H1 (cell line): ENCODE results near the gene HDAC8. TPM values are rescaled to one million over a fixed set of nuclear protein-coding genes. Genes with fewer than 3 reads are reported as not detected.

Experiments
- CTCF ChIA-PET: fragments of 300-600 bp; sonication (Branson Sonifier 250); formaldehyde crosslinking; loops from one replicate; lab custom pipeline; 2021; ENCODE audit not compliant: partially characterized antibody; lab: Charles Lee
- POLR2A ChIA-PET: fragments of 300-600 bp; sonication (Branson Sonifier 250); formaldehyde crosslinking; loops from one replicate; lab custom pipeline; 2021; ENCODE audit warnings: inconsistent platforms; ENCODE audit not compliant: partially characterized antibody; lab: Charles Lee
- DNase-seq, 2 experiments: peaks; one replicate each; pipeline versions ENCODE4 v3.0.0 to v3.0.0-alpha.2; 2010 to 2022; ENCODE audit warnings: low spot score in 2 of 2, low read depth in 1 of 2, mixed read lengths in 1 of 2
- FAIRE-seq: peaks from 2 replicates; lab custom pipeline; 2011; peaks lifted over from hg19 to GRCh38; lab: Jason Lieb, UNC
- H2AFZ ChIP-seq: 2 replicates; pipeline ENCODE4 v1.8.1; 2012; ENCODE audit warnings: low read length, inconsistent platforms
- H2AK5ac ChIP-seq: 2 replicates; pipeline ENCODE4 v1.6.1; 2013; ENCODE audit warnings: low read depth, low read length
- H2BK120ac ChIP-seq: replicated peaks from 2 replicates; pipeline ENCODE3; 2013; ENCODE audit warnings: low read depth, low read length, inconsistent platforms
- H2BK12ac ChIP-seq: 2 replicates; pipeline ENCODE4 v1.6.1; 2013; ENCODE audit warnings: low read depth, low read length
- H2BK15ac ChIP-seq: 2 replicates; pipeline ENCODE4 v1.6.1; 2013; ENCODE audit warnings: low read length
- H2BK20ac ChIP-seq: 2 replicates; pipeline ENCODE4 v1.6.1; 2013; ENCODE audit warnings: low read length
- H2BK5ac ChIP-seq: 2 replicates; pipeline ENCODE4 v1.6.1; 2013; ENCODE audit warnings: low read depth, low read length
- H3K14ac ChIP-seq: 2 replicates; pipeline ENCODE4 v1.6.1; 2013; ENCODE audit warnings: inconsistent platforms; ENCODE audit not compliant: insufficient read length
- H3K18ac ChIP-seq: 2 replicates; pipeline ENCODE4 v1.6.1; 2013; ENCODE audit warnings: low read length; ENCODE audit errors: extremely low read depth
- H3K23ac ChIP-seq: 2 replicates; pipeline ENCODE4 v1.6.1; 2013; ENCODE audit warnings: inconsistent platforms; ENCODE audit not compliant: insufficient read length
- H3K23me2 ChIP-seq: 2 replicates; pipeline ENCODE4 v1.6.1; 2013; ENCODE audit warnings: low read depth, low read length
- H3K27ac ChIP-seq: 2 replicates; pipeline ENCODE4 v1.6.1; 2011; ENCODE audit warnings: low read depth, low read length, inconsistent platforms
- H3K27me3 ChIP-seq, 4 experiments: replicated peaks in 1 of 4; 1 replicate in 1 of 4; 2 replicates in 3 of 4; pipeline versions ENCODE4 v1.6.1 to v1.8.1; 2011 to 2013; ENCODE audit warnings: low read length in 3 of 4, mild to moderate bottlenecking in 3 of 4, inconsistent platforms in 2 of 4, mixed read lengths in 2 of 4, moderate library complexity in 1 of 4; ENCODE audit not compliant: control insufficient read depth in 3 of 4, insufficient read depth in 3 of 4; ENCODE audit errors: extremely low read depth in 1 of 4
- H3K36me3 ChIP-seq, 4 experiments: 2 replicates each; pipeline versions ENCODE4 v1.6.1 to v1.8.1; 2011 to 2013; ENCODE audit warnings: mild to moderate bottlenecking in 4 of 4, low read length in 3 of 4, moderate library complexity in 2 of 4, control low read depth in 1 of 4, inconsistent platforms in 1 of 4; ENCODE audit not compliant: insufficient read depth in 4 of 4, control insufficient read depth in 2 of 4
- H3K4ac ChIP-seq: replicated peaks from 2 replicates; pipeline ENCODE3; 2013; ENCODE audit warnings: low read length, low read depth, mixed read lengths, inconsistent platforms; ENCODE audit not compliant: insufficient read length
- H3K4me1 ChIP-seq, 4 experiments: replicated peaks in 1 of 4; 1 replicate in 1 of 4; 2 replicates in 3 of 4; pipeline versions ENCODE4 v1.6.1 to v1.8.1; 2011 to 2013; ENCODE audit warnings: low read length in 3 of 4, inconsistent platforms in 2 of 4, mixed read lengths in 1 of 4; ENCODE audit not compliant: insufficient read depth in 4 of 4, control insufficient read depth in 3 of 4
- H3K4me2 ChIP-seq, 2 experiments: 2 replicates each; pipeline versions ENCODE4 v1.6.1 to v1.8.1; 2011 to 2013; ENCODE audit warnings: low read depth in 2 of 2, low read length in 2 of 2, control low read depth in 1 of 2, inconsistent platforms in 1 of 2, mild to moderate bottlenecking in 1 of 2; ENCODE audit not compliant: insufficient read depth in 1 of 2
- H3K4me3 ChIP-seq, 4 experiments: fragments of 200-600, 300-600 bp in 1 of 4; sonication (generic), shearing (Covaris generic), sonication (Bioruptor Twin) in 1 of 4; 2 replicates each; pipeline versions ENCODE4 v1.5.1 to v1.8.1; 2011 to 2016; ENCODE audit warnings: low read length in 4 of 4, low read depth in 3 of 4, control low read depth in 2 of 4, inconsistent platforms in 2 of 4, mild to moderate bottlenecking in 2 of 4, mixed read lengths in 1 of 4, moderate library complexity in 1 of 4; ENCODE audit not compliant: insufficient read depth in 2 of 4; ENCODE audit errors: extremely low read depth in 1 of 4
- H3K56ac ChIP-seq: replicated peaks from 2 replicates; pipeline ENCODE3; 2013; ENCODE audit warnings: low read depth, mild to moderate bottlenecking, mixed read lengths, low read length, inconsistent platforms; ENCODE audit not compliant: insufficient read length
- H3K79me1 ChIP-seq: 2 replicates; pipeline ENCODE4 v1.6.1; 2013; ENCODE audit warnings: low read depth, low read length, control low read depth
- H3K79me2 ChIP-seq, 2 experiments: 2 replicates each; pipeline versions ENCODE4 v1.6.1 to v1.8.1; 2012 to 2013; ENCODE audit warnings: low read length in 2 of 2, mild to moderate bottlenecking in 2 of 2, inconsistent platforms in 1 of 2; ENCODE audit not compliant: insufficient read depth in 2 of 2, control insufficient read depth in 1 of 2
- H3K9ac ChIP-seq, 4 experiments: replicated peaks in 1 of 4; 1 replicate in 1 of 4; 2 replicates in 3 of 4; pipeline versions ENCODE4 v1.6.1 to v1.8.1; 2011 to 2013; ENCODE audit warnings: low read depth in 3 of 4, low read length in 3 of 4, control low read depth in 2 of 4, mild to moderate bottlenecking in 2 of 4, moderate library complexity in 2 of 4, inconsistent platforms in 1 of 4; ENCODE audit errors: extremely low read depth in 1 of 4
- H3K9me3 ChIP-seq, 2 experiments: 2 replicates each; pipeline versions ENCODE4 v1.6.1 to v1.8.1; 2012 to 2013; ENCODE audit warnings: mild to moderate bottlenecking in 2 of 2, moderate library complexity in 2 of 2, control low read depth in 1 of 2, inconsistent platforms in 1 of 2, low read depth in 1 of 2, low read length in 1 of 2, mixed read lengths in 1 of 2; ENCODE audit not compliant: insufficient read depth in 2 of 2
- H4K20me1 ChIP-seq, 2 experiments: replicated peaks in 1 of 2; 2 replicates each; pipeline versions ENCODE3 to v1.8.1; 2011 to 2013; ENCODE audit warnings: inconsistent platforms in 2 of 2, low read length in 2 of 2, mild to moderate bottlenecking in 1 of 2; ENCODE audit not compliant: insufficient read depth in 2 of 2, control insufficient read depth in 1 of 2
- H4K5ac ChIP-seq: 2 replicates; pipeline ENCODE4 v1.6.1; 2013; ENCODE audit warnings: low read length, low read depth, mixed read lengths, inconsistent platforms; ENCODE audit not compliant: insufficient read length
- H4K8ac ChIP-seq: 2 replicates; pipeline ENCODE4 v1.8.0; 2013; ENCODE audit warnings: mild to moderate bottlenecking, moderate library complexity, low read length, inconsistent platforms; ENCODE audit not compliant: insufficient read depth; ENCODE audit errors: extremely low read depth
- H4K91ac ChIP-seq: replicated peaks from 2 replicates; pipeline ENCODE3; 2013; ENCODE audit warnings: low read length, mixed read lengths, inconsistent platforms; ENCODE audit not compliant: insufficient read length
- CBX8 ChIP-seq: fragments of 300-800, 300-1000 bp; sonication (generic); IDR thresholded peaks from 2 replicates; pipeline ENCODE4 v1.7.1; 2016; ENCODE audit warnings: low read depth, low read length, borderline replicate concordance
- CHD1 ChIP-seq: IDR thresholded peaks from 2 replicates; pipeline ENCODE4 v1.6.1; 2012; ENCODE audit warnings: low read depth, low read length, improper control_type of control experiment
- FOSL1 ChIP-seq: IDR thresholded peaks from 2 replicates; pipeline ENCODE4 v1.6.1; 2011; ENCODE audit warnings: mild to moderate bottlenecking, low read depth, low read length, moderate library complexity; ENCODE audit not compliant: insufficient read depth
- KDM1A ChIP-seq: fragments of 200-600, 300-600 bp; sonication (generic); IDR thresholded peaks from 2 replicates; pipeline ENCODE4 v1.7.1; 2016; ENCODE audit warnings: mild to moderate bottlenecking, low read length, borderline replicate concordance
- RAD21 ChIP-seq, 2 experiments: IDR thresholded peaks in 1 of 2; conservative IDR thresholded peaks in 1 of 2; 2 replicates each; pipeline ENCODE4 v1.6.1; 2011; ENCODE audit warnings: low read depth in 2 of 2, low read length in 2 of 2, improper control_type of control experiment in 1 of 2, inconsistent platforms in 1 of 2, mild to moderate bottlenecking in 1 of 2, moderate library complexity in 1 of 2
- RBBP5 ChIP-seq: IDR thresholded peaks from 2 replicates; pipeline ENCODE4 v1.7.1; 2012; ENCODE audit warnings: low read depth, mild to moderate bottlenecking, inconsistent platforms, low read length, moderate library complexity, borderline replicate concordance
- SIRT6 ChIP-seq: IDR thresholded peaks from one replicate; pipeline ENCODE4 v1.7.1; 2012; ENCODE audit warnings: low read length, inconsistent platforms
- SP1 ChIP-seq: IDR thresholded peaks from 2 replicates; pipeline ENCODE4 v1.6.1; 2011; ENCODE audit warnings: low read depth, low read length
- TCF12 ChIP-seq: IDR thresholded peaks from 2 replicates; pipeline ENCODE4 v1.6.1; 2011; ENCODE audit warnings: low read depth, mild to moderate bottlenecking, low read length
- TEAD4 ChIP-seq: IDR thresholded peaks from 2 replicates; pipeline ENCODE4 v1.6.1; 2012; ENCODE audit warnings: low read depth, low read length, inconsistent platforms, mixed read lengths
- WGBS, 2 experiments: shearing (Covaris generic) in 1 of 2; methylation state at CpG; one replicate each; pipeline versions ENCODE4 v1.1.6 to v1.1.7; 2013 to 2015; ENCODE audit warnings: low lambda C conversion rate in 2 of 2, mixed read lengths in 2 of 2, inconsistent platforms in 1 of 2, low coverage in 1 of 2, missing lambda C conversion rate in 1 of 2; ENCODE audit not compliant: insufficient replicate concordance in 2 of 2, insufficient coverage in 1 of 2, insufficient read length in 1 of 2; ENCODE audit errors: extremely low coverage in 1 of 2, missing lambda C conversion rate in 1 of 2; 5-methylcytosine and 5-hydroxymethylcytosine counted together
- polyA plus RNA-seq, 7 experiments: library from polyadenylated mRNA; depleted of rRNA in 3 of 7; stranded (reverse) in 5 of 7; unstranded in 2 of 7; fragments of >200 nt in 5 of 7; fragments of 200-250 nt in 2 of 7; gene quantifications; 1 replicate in 5 of 7; 2 replicates in 1 of 7; 4 replicates in 1 of 7; pipeline versions ENCODE4 v1.2.1 to v1.2.3, GENCODE V29; 2011 to 2013; ENCODE audit warnings: missing spikeins in 2 of 7, mixed read lengths in 2 of 7
- total RNA-seq: library from RNA; stranded (reverse); fragmentation: NEBNext Ultra II Directional; extraction: Animal tissue kit (Norgen Biotek cat#: 25700); gene quantifications from 2 replicates; pipeline ENCODE4 v1.2.1, GENCODE V29; 2021
- TF ChIP-seq, protein P1 (sequence below): IDR thresholded peaks from 2 replicates; pipeline ENCODE4 v1.6.1; 2011; ENCODE audit warnings: low read depth, mild to moderate bottlenecking, low read length; ENCODE audit not compliant: insufficient read depth

The HDAC8 gene
- total and polyA plus RNA-seq, 2 of the 8 experiments (the other 6 are each of a cell fraction or from before 2014, with no cell fraction given): 9.7 to 20.3 TPM

- H2BK15ac ChIP-seq: no peak overlapping the region
- no peaks in the 10 kb centered on the region for H4K20me1 ChIP-seq
- WGBS, 2 experiments: 100% methylated on average over 1 of the region's 1 CpG; no CpG with 5 or more reads in 1 of the 2 experiments
- DNase-seq (no peak), FAIRE-seq (peak; percentile 52)
- H3K9me3 ChIP-seq: no peaks in the 10 kb centered on the region
- H3K56ac ChIP-seq: no peak overlapping the region
- no peak overlapping the region for H3K4me2 ChIP-seq
- no peaks in the 10 kb centered on the region for H3K23me2 ChIP-seq
- no peak overlapping the region for H2BK12ac ChIP-seq
- no peaks in the 10 kb centered on the region for H3K79me2 ChIP-seq
- POLR2A ChIA-PET: no interaction called here
- H3K23ac ChIP-seq: no peak overlapping the region
- CTCF ChIA-PET: no interaction called here
- no peak overlapping the region for H3K4ac ChIP-seq
- H3K79me1 ChIP-seq: no peaks in the 10 kb centered on the region
- H3K14ac ChIP-seq: no peak overlapping the region
- H2AFZ ChIP-seq: no peak overlapping the region
- no peak overlapping the region for H4K5ac ChIP-seq
- H3K9ac ChIP-seq: no peak overlapping the region
- no peak overlapping the region for H2BK20ac ChIP-seq
- H3K36me3 ChIP-seq: no peaks in the 10 kb centered on the region; a peak in 1 of 8 replicates
- no peak overlapping the region for H2BK5ac ChIP-seq
- H4K8ac ChIP-seq: no peak overlapping the region
- no peak overlapping the region for H3K27ac ChIP-seq
- peaks cover 0 to 3% (median 0%) of the 10 kb centered on the region in 4 experiments; a peak in 1 of 7 replicates for H3K4me1 ChIP-seq
- no peak overlapping the region for H3K18ac ChIP-seq
- no peaks in the 10 kb centered on the region for H3K27me3 ChIP-seq
- TF ChIP-seq FOSL1: no peak
- no peak for TF ChIP-seq CBX8
- TF ChIP-seq SIRT6: no peak
- no peak for TF ChIP-seq SP1
- TF ChIP-seq RBBP5: no peak
- no peak for TF ChIP-seq KDM1A
- no peak for TF ChIP-seq CHD1
- no peak for TF ChIP-seq TEAD4
- TF ChIP-seq TCF12: no peak
- TF ChIP-seq RAD21 (IDR thresholded peaks at IDR 0.05 in 1 of 2, conservative IDR thresholded peaks at IDR 0.05 in 1 of 2; ENCODE audit: low read depth in 2 of 2, low read length in 2 of 2): no peak
- TF ChIP-seq, protein P1, sequence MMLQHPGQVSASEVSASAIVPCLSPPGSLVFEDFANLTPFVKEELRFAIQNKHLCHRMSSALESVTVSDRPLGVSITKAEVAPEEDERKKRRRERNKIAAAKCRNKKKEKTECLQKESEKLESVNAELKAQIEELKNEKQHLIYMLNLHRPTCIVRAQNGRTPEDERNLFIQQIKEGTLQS: no peak
- no peak overlapping the region for H4K91ac ChIP-seq
- H2AK5ac ChIP-seq: no peak overlapping the region
- H2BK120ac ChIP-seq: no peak overlapping the region
- H3K4me3 ChIP-seq: no peak overlapping the region
These were observed 102.5 kb downstream of the HDAC8 start for GRCh38 chrX:72470117-72470516.
